Upper lobe of left lung (tissue), 4 donors: ENCODE data around the gene AVPR1B.

Source experiments
- POLR2A ChIP-seq, 4 donors: fragments of 450-650 bp; IDR thresholded peaks; one replicate each; pipeline ENCODE4 v1.5.1; 2016 to 2017; ENCODE audit warnings: antibody characterized with exemption in 4 of 4, mild to moderate bottlenecking in 2 of 4
- POLR2AphosphoS5 ChIP-seq, 2 donors: sonication (generic); formaldehyde crosslinking; IDR thresholded peaks; one replicate each; pipeline ENCODE4 v1.5.1; 2017; ENCODE audit warnings: antibody characterized with exemption in 2 of 2
- TF ChIP-seq, protein P1 (sequence below), 6 experiments: fragments of 450-650 bp in 4 of 6; fragments of 200-600 bp in 2 of 6; sonication (generic) in 2 of 6; IDR thresholded peaks; one replicate each; pipeline ENCODE4 v1.5.1; 2016 to 2019; ENCODE audit warnings: antibody characterized with exemption in 6 of 6

DNA sequence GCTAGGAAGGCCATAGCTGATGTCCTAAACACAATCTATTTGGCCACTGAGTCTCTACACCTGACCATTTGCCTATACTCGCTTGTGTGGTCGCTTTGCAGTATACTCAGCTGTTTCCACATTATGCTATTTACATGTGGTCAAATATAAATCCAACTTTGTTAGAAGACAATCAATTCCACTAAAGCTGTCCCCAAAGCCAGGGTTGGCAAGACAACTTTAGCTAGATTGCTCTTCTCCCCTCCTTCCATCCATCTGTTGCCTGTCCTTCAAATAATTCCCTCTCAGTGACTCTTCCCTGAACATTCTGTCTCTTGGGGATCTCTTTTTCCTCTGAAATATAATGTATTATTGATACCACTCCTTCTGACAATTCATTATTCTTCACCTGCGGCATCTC lies 30.1 kb downstream of the AVPR1B start:
- TF ChIP-seq, protein P1, sequence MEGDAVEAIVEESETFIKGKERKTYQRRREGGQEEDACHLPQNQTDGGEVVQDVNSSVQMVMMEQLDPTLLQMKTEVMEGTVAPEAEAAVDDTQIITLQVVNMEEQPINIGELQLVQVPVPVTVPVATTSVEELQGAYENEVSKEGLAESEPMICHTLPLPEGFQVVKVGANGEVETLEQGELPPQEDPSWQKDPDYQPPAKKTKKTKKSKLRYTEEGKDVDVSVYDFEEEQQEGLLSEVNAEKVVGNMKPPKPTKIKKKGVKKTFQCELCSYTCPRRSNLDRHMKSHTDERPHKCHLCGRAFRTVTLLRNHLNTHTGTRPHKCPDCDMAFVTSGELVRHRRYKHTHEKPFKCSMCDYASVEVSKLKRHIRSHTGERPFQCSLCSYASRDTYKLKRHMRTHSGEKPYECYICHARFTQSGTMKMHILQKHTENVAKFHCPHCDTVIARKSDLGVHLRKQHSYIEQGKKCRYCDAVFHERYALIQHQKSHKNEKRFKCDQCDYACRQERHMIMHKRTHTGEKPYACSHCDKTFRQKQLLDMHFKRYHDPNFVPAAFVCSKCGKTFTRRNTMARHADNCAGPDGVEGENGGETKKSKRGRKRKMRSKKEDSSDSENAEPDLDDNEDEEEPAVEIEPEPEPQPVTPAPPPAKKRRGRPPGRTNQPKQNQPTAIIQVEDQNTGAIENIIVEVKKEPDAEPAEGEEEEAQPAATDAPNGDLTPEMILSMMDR (IDR thresholded peaks at IDR 0.05): no peak
- no peak for TF ChIP-seq POLR2A (IDR thresholded peaks at IDR 0.05)
- no peak for TF ChIP-seq POLR2AphosphoS5 (IDR thresholded peaks at IDR 0.05)
